GM23338 (cell line): ENCODE results near the gene RPS17.
"Not testable (repeated sequence)": the region's sequence is repeated elsewhere in the genome, so short reads cannot be mapped to it uniquely, and the experiment has no call there.

Source experiments
- EZH2 ChIP-seq: fragments of 200-600 bp; sonication (generic); IDR thresholded peaks from one replicate; pipeline ENCODE4 v1.8.0; 2017; ENCODE audit warnings: antibody characterized with exemption, mild to moderate bottlenecking, low read depth; ENCODE audit not compliant: unreplicated experiment
- EZH2phosphoT487 ChIP-seq: fragments of 200-600 bp; sonication (generic); IDR thresholded peaks from one replicate; pipeline ENCODE4 v1.8.1; 2018; ENCODE audit warnings: antibody characterized with exemption; ENCODE audit not compliant: unreplicated experiment
- JUNB ChIP-seq: IDR thresholded peaks from one replicate; pipeline ENCODE4 v1.6.1; 2016; ENCODE audit warnings: antibody characterized with exemption; ENCODE audit not compliant: unreplicated experiment
- POLR2AphosphoS5 ChIP-seq: IDR thresholded peaks from 2 replicates; pipeline ENCODE4 v1.6.1; 2016; ENCODE audit warnings: antibody characterized with exemption, low read depth
- ZNF114 ChIP-seq: fragments of 250-450 bp; sonication (Bioruptor Pico); IDR thresholded peaks from 2 replicates; pipeline ENCODE4 v1.5.0; 2020; ENCODE audit warnings: mild to moderate bottlenecking, moderate library complexity
- ZNF331 ChIP-seq: fragments of 250-450 bp; sonication (Bioruptor Pico); IDR thresholded peaks from 2 replicates; pipeline ENCODE4 v1.5.0; 2020; ENCODE audit warnings: low read depth, mild to moderate bottlenecking, moderate library complexity
- TF ChIP-seq, protein P1 (sequence below), 2 experiments: fragments of 200-600 bp in 1 of 2; sonication (generic) in 1 of 2; conservative IDR thresholded peaks; 2 replicates each; pipeline versions ENCODE4 v1.5.1 to v1.6.1; 2016 to 2017; ENCODE audit warnings: antibody characterized with exemption in 2 of 2, low read depth in 2 of 2, mild to moderate bottlenecking in 2 of 2, moderate library complexity in 1 of 2
- TF ChIP-seq, protein P2 (sequence below): IDR thresholded peaks from one replicate; pipeline ENCODE4 v1.6.1; 2018; ENCODE audit warnings: antibody characterized with exemption; ENCODE audit not compliant: unreplicated experiment

DNA sequence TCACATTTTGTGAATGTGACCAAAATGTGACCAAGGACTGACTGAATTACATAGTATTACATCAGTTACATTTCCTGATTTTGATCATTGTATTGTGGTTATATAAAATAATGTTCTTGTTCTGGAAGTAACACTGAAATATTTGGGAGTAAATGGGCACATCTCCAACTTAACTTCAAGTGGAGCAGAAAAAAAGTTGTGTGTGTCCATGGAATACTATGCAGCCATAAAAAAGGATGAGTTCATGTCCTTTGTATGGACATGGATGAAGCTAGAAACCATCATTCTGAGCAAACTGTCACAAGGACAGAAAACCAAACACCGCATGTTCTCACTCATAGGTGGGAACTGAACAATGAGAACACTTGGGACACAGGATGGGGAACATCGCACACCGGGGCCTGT lies 5.8 kb downstream of the RPS17 start:
- TF ChIP-seq EZH2, POLR2AphosphoS5, JUNB, ZNF331, ZNF114, EZH2phosphoT487: not testable (repeated sequence)
- TF ChIP-seq, protein P1, sequence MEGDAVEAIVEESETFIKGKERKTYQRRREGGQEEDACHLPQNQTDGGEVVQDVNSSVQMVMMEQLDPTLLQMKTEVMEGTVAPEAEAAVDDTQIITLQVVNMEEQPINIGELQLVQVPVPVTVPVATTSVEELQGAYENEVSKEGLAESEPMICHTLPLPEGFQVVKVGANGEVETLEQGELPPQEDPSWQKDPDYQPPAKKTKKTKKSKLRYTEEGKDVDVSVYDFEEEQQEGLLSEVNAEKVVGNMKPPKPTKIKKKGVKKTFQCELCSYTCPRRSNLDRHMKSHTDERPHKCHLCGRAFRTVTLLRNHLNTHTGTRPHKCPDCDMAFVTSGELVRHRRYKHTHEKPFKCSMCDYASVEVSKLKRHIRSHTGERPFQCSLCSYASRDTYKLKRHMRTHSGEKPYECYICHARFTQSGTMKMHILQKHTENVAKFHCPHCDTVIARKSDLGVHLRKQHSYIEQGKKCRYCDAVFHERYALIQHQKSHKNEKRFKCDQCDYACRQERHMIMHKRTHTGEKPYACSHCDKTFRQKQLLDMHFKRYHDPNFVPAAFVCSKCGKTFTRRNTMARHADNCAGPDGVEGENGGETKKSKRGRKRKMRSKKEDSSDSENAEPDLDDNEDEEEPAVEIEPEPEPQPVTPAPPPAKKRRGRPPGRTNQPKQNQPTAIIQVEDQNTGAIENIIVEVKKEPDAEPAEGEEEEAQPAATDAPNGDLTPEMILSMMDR (conservative IDR thresholded peaks at IDR 0.05; ENCODE audit: low read depth in 2 of 2) = not testable (repeated sequence)
- TF ChIP-seq, protein P2, sequence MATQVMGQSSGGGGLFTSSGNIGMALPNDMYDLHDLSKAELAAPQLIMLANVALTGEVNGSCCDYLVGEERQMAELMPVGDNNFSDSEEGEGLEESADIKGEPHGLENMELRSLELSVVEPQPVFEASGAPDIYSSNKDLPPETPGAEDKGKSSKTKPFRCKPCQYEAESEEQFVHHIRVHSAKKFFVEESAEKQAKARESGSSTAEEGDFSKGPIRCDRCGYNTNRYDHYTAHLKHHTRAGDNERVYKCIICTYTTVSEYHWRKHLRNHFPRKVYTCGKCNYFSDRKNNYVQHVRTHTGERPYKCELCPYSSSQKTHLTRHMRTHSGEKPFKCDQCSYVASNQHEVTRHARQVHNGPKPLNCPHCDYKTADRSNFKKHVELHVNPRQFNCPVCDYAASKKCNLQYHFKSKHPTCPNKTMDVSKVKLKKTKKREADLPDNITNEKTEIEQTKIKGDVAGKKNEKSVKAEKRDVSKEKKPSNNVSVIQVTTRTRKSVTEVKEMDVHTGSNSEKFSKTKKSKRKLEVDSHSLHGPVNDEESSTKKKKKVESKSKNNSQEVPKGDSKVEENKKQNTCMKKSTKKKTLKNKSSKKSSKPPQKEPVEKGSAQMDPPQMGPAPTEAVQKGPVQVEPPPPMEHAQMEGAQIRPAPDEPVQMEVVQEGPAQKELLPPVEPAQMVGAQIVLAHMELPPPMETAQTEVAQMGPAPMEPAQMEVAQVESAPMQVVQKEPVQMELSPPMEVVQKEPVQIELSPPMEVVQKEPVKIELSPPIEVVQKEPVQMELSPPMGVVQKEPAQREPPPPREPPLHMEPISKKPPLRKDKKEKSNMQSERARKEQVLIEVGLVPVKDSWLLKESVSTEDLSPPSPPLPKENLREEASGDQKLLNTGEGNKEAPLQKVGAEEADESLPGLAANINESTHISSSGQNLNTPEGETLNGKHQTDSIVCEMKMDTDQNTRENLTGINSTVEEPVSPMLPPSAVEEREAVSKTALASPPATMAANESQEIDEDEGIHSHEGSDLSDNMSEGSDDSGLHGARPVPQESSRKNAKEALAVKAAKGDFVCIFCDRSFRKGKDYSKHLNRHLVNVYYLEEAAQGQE = not testable (repeated sequence)
